ENCODE results near the gene CCNO. TPM values are rescaled to one million over a fixed set of nuclear protein-coding genes. Genes with fewer than 3 reads are reported as not detected.

The CCNO gene
- total RNA-seq, 1 donor from 2014 or later: not detected

GRCh38 chr5:55222985-55223811, 10.2 kb downstream of the CCNO start:
- no peak overlapping the region for H3K27ac Mint-ChIP-seq (ENCODE audit: unreplicated experiment)
- DNase-seq (ENCODE audit: extremely low spot score, unreplicated experiment): no peak
- H3K4me1 Mint-ChIP-seq (ENCODE audit: unreplicated experiment): peaks cover 33% of the 10 kb centered on the region
- TF ChIP-seq, protein P1, sequence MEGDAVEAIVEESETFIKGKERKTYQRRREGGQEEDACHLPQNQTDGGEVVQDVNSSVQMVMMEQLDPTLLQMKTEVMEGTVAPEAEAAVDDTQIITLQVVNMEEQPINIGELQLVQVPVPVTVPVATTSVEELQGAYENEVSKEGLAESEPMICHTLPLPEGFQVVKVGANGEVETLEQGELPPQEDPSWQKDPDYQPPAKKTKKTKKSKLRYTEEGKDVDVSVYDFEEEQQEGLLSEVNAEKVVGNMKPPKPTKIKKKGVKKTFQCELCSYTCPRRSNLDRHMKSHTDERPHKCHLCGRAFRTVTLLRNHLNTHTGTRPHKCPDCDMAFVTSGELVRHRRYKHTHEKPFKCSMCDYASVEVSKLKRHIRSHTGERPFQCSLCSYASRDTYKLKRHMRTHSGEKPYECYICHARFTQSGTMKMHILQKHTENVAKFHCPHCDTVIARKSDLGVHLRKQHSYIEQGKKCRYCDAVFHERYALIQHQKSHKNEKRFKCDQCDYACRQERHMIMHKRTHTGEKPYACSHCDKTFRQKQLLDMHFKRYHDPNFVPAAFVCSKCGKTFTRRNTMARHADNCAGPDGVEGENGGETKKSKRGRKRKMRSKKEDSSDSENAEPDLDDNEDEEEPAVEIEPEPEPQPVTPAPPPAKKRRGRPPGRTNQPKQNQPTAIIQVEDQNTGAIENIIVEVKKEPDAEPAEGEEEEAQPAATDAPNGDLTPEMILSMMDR (IDR thresholded peaks at IDR 0.05): no peak
- no peaks in the 10 kb centered on the region for H3K9me3 Mint-ChIP-seq (ENCODE audit: unreplicated experiment)
- H3K36me3 Mint-ChIP-seq (ENCODE audit: unreplicated experiment): no peaks in the 10 kb centered on the region
- H3K4me3 Mint-ChIP-seq (ENCODE audit: unreplicated experiment): peak overlapping the region; percentile 47
- H3K27me3 Mint-ChIP-seq (ENCODE audit: unreplicated experiment): peaks cover 84% of the 10 kb centered on the region

- Mint-ChIP-seq H3K27me3 (ENCODE audit: unreplicated experiment) (peaks cover 85% of the 10 kb centered on the region), H3K36me3 (ENCODE audit: unreplicated experiment) (no peaks in the 10 kb centered on the region), H3K4me3 (ENCODE audit: unreplicated experiment) (no peak overlapping the region), H3K27ac (ENCODE audit: unreplicated experiment) (no peak overlapping the region), H3K4me1 (ENCODE audit: unreplicated experiment) (peaks cover 27% of the 10 kb centered on the region), H3K9me3 (ENCODE audit: unreplicated experiment) (no peaks in the 10 kb centered on the region)
- no peak for DNase-seq (ENCODE audit: extremely low spot score, unreplicated experiment)
- TF ChIP-seq, protein P1 (IDR thresholded peaks at IDR 0.05): no peak
Measured at GRCh38 chr5:55222092-55222984, 11.1 kb downstream of the CCNO start.

GRCh38 chr5:55220433-55221185, 12.8 kb downstream of the CCNO start:
- H3K4me1 Mint-ChIP-seq (ENCODE audit: unreplicated experiment): peaks cover 24% of the 10 kb centered on the region
- peak overlapping the region; percentile 64 for H3K4me3 Mint-ChIP-seq (ENCODE audit: unreplicated experiment)
- H3K36me3 Mint-ChIP-seq (ENCODE audit: unreplicated experiment): no peaks in the 10 kb centered on the region
- no peak for DNase-seq (ENCODE audit: extremely low spot score, unreplicated experiment)
- no peaks in the 10 kb centered on the region for H3K9me3 Mint-ChIP-seq (ENCODE audit: unreplicated experiment)
- TF ChIP-seq, protein P1 (IDR thresholded peaks at IDR 0.05): peak; percentile 8
- H3K27ac Mint-ChIP-seq (ENCODE audit: unreplicated experiment): no peak overlapping the region
- peaks cover 91% of the 10 kb centered on the region for H3K27me3 Mint-ChIP-seq (ENCODE audit: unreplicated experiment)

DNA sequence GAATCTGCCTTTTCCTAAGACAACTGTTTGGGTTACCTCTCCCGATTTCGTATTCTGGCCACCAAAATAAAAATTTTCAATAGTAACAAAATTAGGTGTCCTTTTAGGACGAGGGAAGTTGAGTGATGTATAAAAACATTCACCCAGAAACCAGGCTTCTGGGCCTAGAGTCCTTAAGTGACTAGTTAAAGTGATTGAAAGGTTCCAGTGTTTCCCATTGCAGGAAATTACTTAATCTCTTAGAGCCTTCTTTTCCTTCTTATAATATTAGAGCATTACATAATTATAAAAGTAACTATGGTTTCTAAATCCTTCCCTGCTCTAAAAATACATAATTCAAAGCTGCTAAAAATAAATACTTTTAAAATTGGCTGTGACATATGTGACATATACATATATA, 13.6 kb downstream of the CCNO start:
- DNase-seq (ENCODE audit: extremely low spot score, unreplicated experiment): no peak
- Mint-ChIP-seq H3K27ac (ENCODE audit: unreplicated experiment) (no peak overlapping the region), H3K4me1 (ENCODE audit: unreplicated experiment) (peaks cover 24% of the 10 kb centered on the region), H3K9me3 (ENCODE audit: unreplicated experiment) (no peaks in the 10 kb centered on the region), H3K36me3 (ENCODE audit: unreplicated experiment) (no peaks in the 10 kb centered on the region), H3K4me3 (ENCODE audit: unreplicated experiment) (no peak overlapping the region), H3K27me3 (ENCODE audit: unreplicated experiment) (peaks cover 88% of the 10 kb centered on the region)
- TF ChIP-seq, protein P1 (IDR thresholded peaks at IDR 0.05): no peak
